ENCODE results near the gene TTC31. TPM values are rescaled to one million over a fixed set of nuclear protein-coding genes. Genes with fewer than 3 reads are reported as not detected.

Gene TTC31
- total RNA-seq, 2 experiments from 2014 or later, result 20.6 to 26.1 TPM

DNA sequence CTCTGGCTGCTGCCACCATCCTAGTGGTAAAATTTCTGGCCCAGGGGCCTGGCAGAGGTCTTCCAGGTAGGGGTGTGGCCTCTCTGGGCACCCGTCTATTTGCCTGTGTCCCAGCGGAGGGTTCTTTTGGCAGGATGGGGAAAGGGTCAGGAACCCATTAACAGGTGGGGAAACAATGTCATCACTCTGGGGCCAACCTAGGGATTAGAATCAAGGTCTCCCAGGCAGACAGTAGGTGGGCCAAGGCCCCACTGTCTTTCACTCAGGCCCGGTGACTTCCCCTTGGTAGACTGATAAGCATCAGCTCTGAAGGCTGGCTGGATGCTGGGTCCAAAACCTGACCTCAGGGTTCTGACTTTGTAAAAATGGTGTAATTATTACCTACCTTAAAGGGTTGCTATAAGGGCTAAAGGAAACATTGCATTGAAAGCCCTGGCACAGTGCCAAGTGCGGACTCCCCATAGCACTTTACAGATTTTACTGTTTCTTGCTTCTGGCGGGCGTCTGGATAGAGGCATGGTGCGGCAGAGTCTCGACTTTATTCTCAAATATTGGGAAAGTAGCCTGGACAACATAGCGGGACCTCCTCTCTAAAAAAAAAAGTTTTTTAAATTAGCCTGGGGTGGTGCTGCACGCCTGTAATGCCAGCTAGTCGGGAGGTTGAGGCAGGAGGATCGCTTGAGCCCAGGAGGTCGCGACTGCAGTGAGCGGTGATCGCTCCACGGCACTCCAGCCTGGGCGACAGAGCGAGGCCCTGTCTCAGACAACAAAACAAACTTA, 14.3 kb downstream of the TTC31 start:
- Mint-ChIP-seq H3K4me3 (peak overlapping the region; percentile 54), H3K27me3 (peaks cover 45% of the 10 kb centered on the region), H3K27ac (no peak overlapping the region), H3K36me3 (ENCODE audit: low read depth) (peaks cover 22% of the 10 kb centered on the region), H3K9me3 (no peaks in the 10 kb centered on the region), H3K4me1 (ENCODE audit: low read depth) (peaks cover 38% of the 10 kb centered on the region)
- no peak for DNase-seq
- ChIA-PET CTCF (interaction anchor here (1.1 kb wide), 1 partner anchor 13 kb away, joined by 3 read pairs; no protein-coding TSS in a partner anchor), POLR2A (interaction anchor here (0.8 to 4.5 kb wide), 4 partner anchors 10 to 39 kb away, joined by 3 to 21 read pairs (median 5); partner anchors contain the start of genes CCDC142, PCGF1, TTC31 and WBP1)
- no peak for ATAC-seq (ENCODE audit: poor library complexity)
- H3K4me1 ChIP-seq (ENCODE audit: insufficient read depth, low read length), result peaks cover 29% of the 10 kb centered on the region
- H3K9me3 ChIP-seq (ENCODE audit: control insufficient read depth in 1 of 2, insufficient read depth in 1 of 2, low read length in 2 of 2), result peaks cover 0 to 22% of the 10 kb centered on the region in 2 experiments
- H3K4me3 ChIP-seq (ENCODE audit: low read length), result peak overlapping the region; percentile 64
- H3K27me3 ChIP-seq (ENCODE audit: control insufficient read depth in 1 of 2, insufficient read depth in 2 of 2, low read length in 2 of 2), result peaks cover 31 to 45% of the 10 kb centered on the region in 2 experiments
- intact Hi-C loops (cut with DNase I, micrococcal nuclease), result no loop called here
- peaks cover 19% of the 10 kb centered on the region for H3K36me3 ChIP-seq (ENCODE audit: insufficient read depth, low read length)
- H3K27ac ChIP-seq (ENCODE audit: low read depth in 1 of 2, low read length in 2 of 2), result no peak overlapping the region
- TF ChIP-seq, protein P1, sequence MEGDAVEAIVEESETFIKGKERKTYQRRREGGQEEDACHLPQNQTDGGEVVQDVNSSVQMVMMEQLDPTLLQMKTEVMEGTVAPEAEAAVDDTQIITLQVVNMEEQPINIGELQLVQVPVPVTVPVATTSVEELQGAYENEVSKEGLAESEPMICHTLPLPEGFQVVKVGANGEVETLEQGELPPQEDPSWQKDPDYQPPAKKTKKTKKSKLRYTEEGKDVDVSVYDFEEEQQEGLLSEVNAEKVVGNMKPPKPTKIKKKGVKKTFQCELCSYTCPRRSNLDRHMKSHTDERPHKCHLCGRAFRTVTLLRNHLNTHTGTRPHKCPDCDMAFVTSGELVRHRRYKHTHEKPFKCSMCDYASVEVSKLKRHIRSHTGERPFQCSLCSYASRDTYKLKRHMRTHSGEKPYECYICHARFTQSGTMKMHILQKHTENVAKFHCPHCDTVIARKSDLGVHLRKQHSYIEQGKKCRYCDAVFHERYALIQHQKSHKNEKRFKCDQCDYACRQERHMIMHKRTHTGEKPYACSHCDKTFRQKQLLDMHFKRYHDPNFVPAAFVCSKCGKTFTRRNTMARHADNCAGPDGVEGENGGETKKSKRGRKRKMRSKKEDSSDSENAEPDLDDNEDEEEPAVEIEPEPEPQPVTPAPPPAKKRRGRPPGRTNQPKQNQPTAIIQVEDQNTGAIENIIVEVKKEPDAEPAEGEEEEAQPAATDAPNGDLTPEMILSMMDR (IDR thresholded peaks at IDR 0.05), result no peak

DNA sequence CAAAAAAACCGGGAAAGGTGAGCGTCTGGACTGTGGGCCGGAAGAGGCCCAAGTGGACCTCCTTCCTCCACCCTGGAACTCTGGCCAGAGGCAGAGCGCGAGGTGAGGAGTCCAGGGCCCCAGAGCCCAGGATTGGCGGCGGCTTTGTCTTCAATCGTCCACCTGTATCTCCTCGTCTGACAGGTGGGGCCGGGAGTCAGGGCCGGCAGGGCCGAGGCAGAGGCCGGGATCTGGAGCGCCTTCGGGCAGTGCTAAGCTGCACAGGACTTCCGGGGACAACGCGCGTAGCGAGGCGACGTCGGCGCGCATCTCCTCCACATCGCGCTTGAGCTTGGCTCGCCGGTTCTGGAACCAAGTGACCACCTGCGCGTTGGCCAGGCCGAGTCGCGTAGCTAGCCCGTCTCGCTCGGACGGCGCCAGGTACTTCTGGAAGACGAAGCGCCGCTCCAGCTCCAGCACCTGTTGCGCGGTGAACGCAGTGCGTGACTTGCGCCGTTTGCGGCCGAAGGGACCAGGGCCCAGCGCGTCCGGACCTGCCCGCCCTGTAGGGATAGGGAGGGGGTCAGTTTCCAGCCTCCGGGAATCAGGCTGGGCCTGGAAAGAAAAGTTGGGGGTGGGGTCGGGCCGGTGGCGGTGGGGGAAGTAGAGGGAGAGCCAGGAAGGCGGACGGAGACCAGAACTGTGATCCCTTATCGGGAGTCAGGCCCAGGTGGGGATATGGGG, 15.1 kb downstream of the TTC31 start:
- Mint-ChIP-seq H3K4me3 (peak overlapping the region; percentile 82), H3K36me3 (ENCODE audit: low read depth) (peaks cover 15% of the 10 kb centered on the region), H3K27me3 (peaks cover 53% of the 10 kb centered on the region), H3K9me3 (no peaks in the 10 kb centered on the region), H3K4me1 (ENCODE audit: low read depth) (peaks cover 46% of the 10 kb centered on the region), H3K27ac (no peak overlapping the region)
- peak overlapping the region; percentile 64 for H3K4me3 ChIP-seq (ENCODE audit: low read length)
- H3K9me3 ChIP-seq (ENCODE audit: control insufficient read depth in 1 of 2, insufficient read depth in 1 of 2, low read length in 2 of 2), result peaks cover 0 to 29% of the 10 kb centered on the region in 2 experiments
- peaks cover 12% of the 10 kb centered on the region for H3K36me3 ChIP-seq (ENCODE audit: insufficient read depth, low read length)
- DNase-seq, result peak in 4 of 14 experiments; percentile 26 to 62 (median 41)
- peaks cover 37% of the 10 kb centered on the region for H3K4me1 ChIP-seq (ENCODE audit: insufficient read depth, low read length)
- peaks cover 38 to 53% of the 10 kb centered on the region in 2 experiments for H3K27me3 ChIP-seq (ENCODE audit: control insufficient read depth in 1 of 2, insufficient read depth in 2 of 2, low read length in 2 of 2)
- H3K27ac ChIP-seq (ENCODE audit: low read depth in 1 of 2, low read length in 2 of 2), result no peak overlapping the region
- ATAC-seq (ENCODE audit: poor library complexity), result peak; percentile 31
- CTCF ChIA-PET, result interaction anchor here (0.9 to 1.1 kb wide), 2 partner anchors 12 to 25 kb away, joined by 3 read pairs; partner anchors contain the start of gene MRPL53
- intact Hi-C loops (cut with DNase I, micrococcal nuclease), result no loop called here
- TF ChIP-seq, protein P1 (IDR thresholded peaks at IDR 0.05), result no peak
- POLR2A ChIA-PET, result interaction anchor here (0.8 to 4.5 kb wide), 5 partner anchors 9 to 40 kb away, joined by 3 to 21 read pairs (median 3); partner anchors contain the start of genes CCDC142, PCGF1, TTC31 and WBP1

DNA sequence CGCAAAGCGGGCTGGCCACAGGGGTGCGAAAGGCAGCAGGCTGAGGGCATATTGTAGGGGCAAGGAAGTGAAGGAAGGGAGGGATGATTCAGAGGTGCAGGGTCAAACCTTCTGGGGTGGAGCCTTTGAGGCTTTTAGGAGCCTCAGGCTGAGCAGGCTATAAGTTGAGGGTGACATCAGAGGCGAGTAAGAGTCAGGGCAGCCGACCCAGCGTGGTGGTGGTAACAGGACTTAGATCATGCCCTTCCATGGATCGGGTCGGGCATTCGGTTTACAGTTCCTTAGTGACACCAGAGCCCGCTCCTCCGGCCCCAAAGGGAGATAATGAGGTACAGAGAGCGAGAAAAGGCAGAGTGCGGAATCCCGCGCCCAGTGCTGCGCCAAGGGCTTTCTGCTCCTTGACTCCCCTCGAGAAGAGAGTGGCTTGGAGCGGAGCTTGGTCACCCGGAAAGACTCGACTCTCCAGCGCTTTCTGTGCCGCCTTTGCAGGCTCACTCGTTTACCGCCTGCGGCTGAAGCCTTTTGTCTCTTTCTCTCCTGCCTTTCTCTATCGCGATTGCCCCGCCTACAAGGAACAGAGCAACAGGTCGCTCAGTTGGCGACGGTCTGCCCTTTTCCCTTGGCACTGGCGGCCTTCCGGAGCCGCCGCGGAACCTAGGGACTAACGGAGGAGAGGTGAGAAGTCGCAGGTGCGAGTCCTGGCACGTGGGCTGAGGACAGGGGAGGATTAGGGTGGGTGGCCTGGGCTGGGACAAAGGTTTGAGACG, 15.8 kb downstream of the TTC31 start:
- H3K9me3 ChIP-seq (ENCODE audit: control insufficient read depth in 1 of 2, insufficient read depth in 1 of 2, low read length in 2 of 2), result peaks cover 0 to 37% of the 10 kb centered on the region in 2 experiments
- intact Hi-C loops (cut with DNase I, micrococcal nuclease), result no loop called here
- Mint-ChIP-seq H3K4me1 (ENCODE audit: low read depth) (peaks cover 53% of the 10 kb centered on the region), H3K27ac (no peak overlapping the region), H3K36me3 (ENCODE audit: low read depth) (peaks cover 7% of the 10 kb centered on the region), H3K9me3 (no peaks in the 10 kb centered on the region), H3K4me3 (peak overlapping the region; percentile 82), H3K27me3 (peaks cover 60% of the 10 kb centered on the region)
- DNase-seq, result peak in 3 of 14 experiments; percentile 34 to 51 (median 41)
- TF ChIP-seq, protein P1 (IDR thresholded peaks at IDR 0.05), result no peak
- peaks cover 5% of the 10 kb centered on the region for H3K36me3 ChIP-seq (ENCODE audit: insufficient read depth, low read length)
- H3K27me3 ChIP-seq (ENCODE audit: control insufficient read depth in 1 of 2, insufficient read depth in 2 of 2, low read length in 2 of 2), result peaks cover 46 to 60% of the 10 kb centered on the region in 2 experiments
- no peak overlapping the region for H3K27ac ChIP-seq (ENCODE audit: low read depth in 1 of 2, low read length in 2 of 2)
- H3K4me3 ChIP-seq (ENCODE audit: low read length), result peak overlapping the region; percentile 64
- peaks cover 44% of the 10 kb centered on the region for H3K4me1 ChIP-seq (ENCODE audit: insufficient read depth, low read length)
- CTCF ChIA-PET, result interaction anchor here (0.9 to 1.1 kb wide), 2 partner anchors 11 to 26 kb away, joined by 3 read pairs; partner anchors contain the start of gene MRPL53
- POLR2A ChIA-PET, result interaction anchor here (0.8 to 4.5 kb wide), 7 partner anchors 9 to 42 kb away, joined by 3 to 21 read pairs (median 4); partner anchors contain the start of genes AUP1, CCDC142, HTRA2 and PCGF1
- ATAC-seq (ENCODE audit: poor library complexity), result peak; percentile 28
